HS-5 (cell line): ENCODE data around the gene MYBPHL.
"Not testable (repeated sequence)": the region's sequence is repeated elsewhere in the genome, so short reads cannot be mapped to it uniquely, and the experiment has no call there.

Experiments used
- DNase-seq: peaks from one replicate; pipeline ENCODE4 v3.0.0-alpha.2; 2012; ENCODE audit warnings: low read depth

Gene MYBPHL

GRCh38 chr1:109305991-109306390, 820 bp downstream of the MYBPHL start:
- not testable (repeated sequence) for DNase-seq

GRCh38 chr1:109304226-109304920, 2.4 kb downstream of the MYBPHL start:
- no peak for DNase-seq

- DNase-seq: no peak
These were observed 4.9 kb downstream of the MYBPHL start for GRCh38 chr1:109301874-109302273.

- DNase-seq: no peak
These were observed 6.1 kb downstream of the MYBPHL start for GRCh38 chr1:109300650-109301151.

GRCh38 chr1:109299558-109300343, 7.1 kb downstream of the MYBPHL start:
- no peak for DNase-seq

- DNase-seq: no peak
These were observed 7.9 kb downstream of the MYBPHL start for GRCh38 chr1:109298666-109299557.

GRCh38 chr1:109296782-109297181, 10.0 kb downstream of the MYBPHL start:
- no peak for DNase-seq

- no peak for DNase-seq
These were observed 10.9 kb downstream of the MYBPHL start for GRCh38 chr1:109295712-109296415.

GRCh38 chr1:109294481-109294880, 12.3 kb downstream of the MYBPHL start:
- DNase-seq: no peak

- DNase-seq: no peak
These were observed 13.8 kb downstream of the MYBPHL start for GRCh38 chr1:109293026-109293425.

- DNase-seq: no peak
These were observed 14.4 kb downstream of the MYBPHL start for GRCh38 chr1:109292364-109292763.

- no peak for DNase-seq
These were observed 15.8 kb downstream of the MYBPHL start for GRCh38 chr1:109290998-109291397.

- no peak for DNase-seq
These were observed 16.7 kb downstream of the MYBPHL start for GRCh38 chr1:109290137-109290536.

- DNase-seq: not testable (repeated sequence)
These were observed 20.0 kb downstream of the MYBPHL start for GRCh38 chr1:109286762-109287161.

- no peak for DNase-seq
These were observed 22.8 kb downstream of the MYBPHL start for GRCh38 chr1:109283748-109284600.

GRCh38 chr1:109282952-109283747, 23.7 kb downstream of the MYBPHL start, which contains the start of gene PSRC1:
PSRC1 (minus strand) TSS chr1:109283145.
- DNase-seq: peak; percentile 81

- DNase-seq: no peak
These were observed 24.3 kb downstream of the MYBPHL start for GRCh38 chr1:109282497-109282951.

GRCh38 chr1:109281680-109282496, 24.9 kb downstream of the MYBPHL start:
- DNase-seq: no peak

GRCh38 chr1:109280862-109281261, 25.9 kb downstream of the MYBPHL start:
- no peak for DNase-seq
